GM23338 (cell line): ENCODE measurements around the gene SCCPDH. TPM values are rescaled to one million over a fixed set of nuclear protein-coding genes. Genes with fewer than 3 reads are reported as not detected.

Experiments
- ATAC-seq: fragments of 200-7000 bp; cut with Tn5 transposase; 3 replicates; pipeline ENCODE4 v1.9.1; 2020
- DNase-seq: peaks from one replicate; pipeline ENCODE4 v3.0.0-alpha.2; 2015; ENCODE audit warnings: low spot score
- H2AFZ ChIP-seq: fragments of 200-600 bp; sonication (generic); 2 replicates; pipeline ENCODE4 v1.8.0; 2016; ENCODE audit warnings: antibody characterized with exemption, mild to moderate bottlenecking, moderate library complexity
- H3F3A ChIP-seq: fragments of 200-600 bp; sonication (generic); replicated peaks from 2 replicates; pipeline ENCODE4 v1.8.0; 2017; ENCODE audit warnings: antibody characterized with exemption, mixed run types, low read depth
- H3K27ac ChIP-seq: fragments of 200-600 bp; sonication (generic); 2 replicates; pipeline ENCODE4 v1.6.1; 2016; ENCODE audit warnings: low read depth
- H3K27me3 ChIP-seq: fragments of 200-600 bp; sonication (generic); 2 replicates; pipeline ENCODE4 v1.8.0; 2016; ENCODE audit warnings: mild to moderate bottlenecking, mixed run types, moderate library complexity; ENCODE audit not compliant: insufficient read depth
- H3K36me3 ChIP-seq: fragments of 200-600 bp; sonication (generic); 2 replicates; pipeline ENCODE4 v1.8.0; 2016; ENCODE audit warnings: mild to moderate bottlenecking; ENCODE audit not compliant: insufficient read depth
- H3K4me1 ChIP-seq: fragments of 200-600 bp; sonication (generic); 2 replicates; pipeline ENCODE4 v1.8.0; 2016; ENCODE audit warnings: mild to moderate bottlenecking, moderate library complexity; ENCODE audit not compliant: insufficient read depth
- H3K4me2 ChIP-seq: fragments of 200-600 bp; sonication (generic); 2 replicates; pipeline ENCODE4 v1.7.1; 2017; ENCODE audit warnings: mixed run types
- H3K4me3 ChIP-seq: fragments of 200-600 bp; sonication (generic); 2 replicates; pipeline ENCODE4 v1.6.1; 2016; ENCODE audit warnings: mixed run types
- H3K79me2 ChIP-seq: fragments of 200-600 bp; sonication (generic); replicated peaks from 2 replicates; pipeline ENCODE4 v1.8.0; 2017; ENCODE audit warnings: mild to moderate bottlenecking; ENCODE audit not compliant: insufficient read depth
- H3K9me2 ChIP-seq: fragments of 200-600 bp; sonication (generic); 2 replicates; pipeline ENCODE4 v1.8.0; 2017; ENCODE audit not compliant: insufficient read depth
- H4K20me1 ChIP-seq: fragments of 200-600 bp; sonication (generic); replicated peaks from 2 replicates; pipeline ENCODE4 v1.8.0; 2017; ENCODE audit warnings: mild to moderate bottlenecking; ENCODE audit not compliant: insufficient read depth
- H3K27ac Mint-ChIP-seq: 2 replicates; pipeline ENCODE4 v1.8.0; 2020; ENCODE audit warnings: inconsistent platforms, mild to moderate bottlenecking, moderate library complexity, mixed read lengths
- H3K27me3 Mint-ChIP-seq: 3 replicates; pipeline ENCODE4 v1.8.0; 2022; ENCODE audit warnings: low read depth, mild to moderate bottlenecking, moderate library complexity, mixed read lengths, inconsistent platforms; ENCODE audit not compliant: insufficient read depth, poor library complexity
- H3K36me3 Mint-ChIP-seq: 3 replicates; pipeline ENCODE4 v1.8.0; 2021; ENCODE audit warnings: low read depth, mild to moderate bottlenecking, inconsistent platforms, moderate library complexity, mixed read lengths
- H3K4me1 Mint-ChIP-seq: 3 replicates; pipeline ENCODE4 v1.8.0; 2020; ENCODE audit warnings: mild to moderate bottlenecking, inconsistent platforms, mixed read lengths
- H3K4me3 Mint-ChIP-seq: 3 replicates; pipeline ENCODE4 v1.8.0; 2021; ENCODE audit warnings: moderate library complexity, mild to moderate bottlenecking, inconsistent platforms, mixed read lengths
- H3K9me3 Mint-ChIP-seq: 3 replicates; pipeline ENCODE4 v1.8.0; 2020; ENCODE audit warnings: moderate library complexity, mild to moderate bottlenecking, inconsistent platforms, mixed read lengths
- CREB1 ChIP-seq: fragments of 250-450 bp; sonication (Bioruptor Pico); IDR thresholded peaks from 2 replicates; pipeline ENCODE4 v1.5.0; 2020; ENCODE audit warnings: low read depth, mild to moderate bottlenecking, moderate library complexity
- EZH2 ChIP-seq: fragments of 200-600 bp; sonication (generic); IDR thresholded peaks from one replicate; pipeline ENCODE4 v1.8.0; 2017; ENCODE audit warnings: antibody characterized with exemption, mild to moderate bottlenecking, low read depth; ENCODE audit not compliant: unreplicated experiment
- EZH2phosphoT487 ChIP-seq: fragments of 200-600 bp; sonication (generic); IDR thresholded peaks from one replicate; pipeline ENCODE4 v1.8.1; 2018; ENCODE audit warnings: antibody characterized with exemption; ENCODE audit not compliant: unreplicated experiment
- JUNB ChIP-seq: IDR thresholded peaks from one replicate; pipeline ENCODE4 v1.6.1; 2016; ENCODE audit warnings: antibody characterized with exemption; ENCODE audit not compliant: unreplicated experiment
- NANOG ChIP-seq: IDR thresholded peaks from 2 replicates; pipeline ENCODE4 v1.6.1; 2016; ENCODE audit warnings: antibody characterized with exemption, borderline replicate concordance
- POLR2AphosphoS5 ChIP-seq: IDR thresholded peaks from 2 replicates; pipeline ENCODE4 v1.6.1; 2016; ENCODE audit warnings: antibody characterized with exemption, low read depth
- STAT1 ChIP-seq: IDR thresholded peaks from one replicate; pipeline ENCODE4 v1.6.1; 2016; ENCODE audit warnings: antibody characterized with exemption; ENCODE audit not compliant: unreplicated experiment
- ZNF114 ChIP-seq: fragments of 250-450 bp; sonication (Bioruptor Pico); IDR thresholded peaks from 2 replicates; pipeline ENCODE4 v1.5.0; 2020; ENCODE audit warnings: mild to moderate bottlenecking, moderate library complexity
- polyA plus RNA-seq: library from polyadenylated mRNA; unstranded; fragments of >200 nt; fragmentation: Nextera tagmentation; extraction: Ambion mirVana; gene quantifications from 2 replicates; pipeline ENCODE4 v1.2.1, GENCODE V29; 2016
- total RNA-seq: library from RNA; depleted of rRNA; stranded (reverse); fragments of >200 nt; shearing (Covaris generic); gene quantifications from 2 replicates; pipeline ENCODE4 v1.2.3, GENCODE V29; 2014
- TF ChIP-seq, protein P1 (sequence below), 2 experiments: fragments of 200-600 bp in 1 of 2; sonication (generic) in 1 of 2; conservative IDR thresholded peaks; 2 replicates each; pipeline versions ENCODE4 v1.5.1 to v1.6.1; 2016 to 2017; ENCODE audit warnings: antibody characterized with exemption in 2 of 2, low read depth in 2 of 2, mild to moderate bottlenecking in 2 of 2, moderate library complexity in 1 of 2
- TF ChIP-seq, protein P2 (sequence below): fragments of 250-450 bp; sonication (Bioruptor Pico); IDR thresholded peaks from 2 replicates; pipeline ENCODE4 v1.5.0; 2020; ENCODE audit warnings: mild to moderate bottlenecking, moderate library complexity
- TF ChIP-seq, protein P3 (sequence below): IDR thresholded peaks from 2 replicates; pipeline ENCODE4 v1.6.1; 2016; ENCODE audit warnings: antibody characterized with exemption
- TF ChIP-seq, protein P4 (sequence below): IDR thresholded peaks from one replicate; pipeline ENCODE4 v1.6.1; 2018; ENCODE audit warnings: antibody characterized with exemption; ENCODE audit not compliant: unreplicated experiment

The SCCPDH gene
- total and polyA plus RNA-seq, 2 experiments from 2014 or later: 14.4 to 18.8 TPM

DNA sequence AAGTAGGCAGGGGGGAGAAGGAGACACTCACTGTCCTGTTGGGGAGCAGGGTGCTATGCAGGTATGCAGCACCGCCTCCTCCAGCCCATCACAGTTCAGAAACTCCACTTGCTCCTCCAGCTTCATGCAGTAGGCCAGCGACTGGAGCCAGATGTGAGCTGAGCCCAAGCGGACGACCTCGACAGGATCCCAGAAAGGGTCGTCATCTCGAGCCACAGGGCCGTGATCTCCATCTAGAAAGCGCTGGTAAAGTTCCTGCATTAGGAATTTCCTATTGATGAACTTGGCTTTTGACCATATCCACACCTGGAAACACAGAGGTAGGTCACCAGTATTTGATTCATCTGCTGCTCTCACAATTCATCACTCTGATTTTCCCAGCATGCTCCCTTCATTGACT is 56.1 kb downstream of the SCCPDH start:
- Histone ChIP-seq H3K36me3 (no peaks in the 10 kb centered on the region), H3K79me2 (no peaks in the 10 kb centered on the region), H3F3A (no peaks in the 10 kb centered on the region), H2AFZ (no peak overlapping the region), H3K4me1 (no peaks in the 10 kb centered on the region), H3K4me3 (no peak overlapping the region), H4K20me1 (no peaks in the 10 kb centered on the region), H3K4me2 (no peak overlapping the region), H3K9me2 (no peaks in the 10 kb centered on the region), H3K27me3 (no peaks in the 10 kb centered on the region), H3K27ac (no peak overlapping the region)
- peaks cover 4% of the 10 kb centered on the region for H3K27me3 Mint-ChIP-seq
- DNase-seq (no peak), ATAC-seq (no peak)
- peaks cover 14% of the 10 kb centered on the region; the same call in 2 of the 3 replicates for H3K36me3 Mint-ChIP-seq
- no peak overlapping the region for H3K4me3 Mint-ChIP-seq
- peaks cover 5% of the 10 kb centered on the region; the same call in 2 of the 3 replicates for H3K4me1 Mint-ChIP-seq
- TF ChIP-seq, protein P1, sequence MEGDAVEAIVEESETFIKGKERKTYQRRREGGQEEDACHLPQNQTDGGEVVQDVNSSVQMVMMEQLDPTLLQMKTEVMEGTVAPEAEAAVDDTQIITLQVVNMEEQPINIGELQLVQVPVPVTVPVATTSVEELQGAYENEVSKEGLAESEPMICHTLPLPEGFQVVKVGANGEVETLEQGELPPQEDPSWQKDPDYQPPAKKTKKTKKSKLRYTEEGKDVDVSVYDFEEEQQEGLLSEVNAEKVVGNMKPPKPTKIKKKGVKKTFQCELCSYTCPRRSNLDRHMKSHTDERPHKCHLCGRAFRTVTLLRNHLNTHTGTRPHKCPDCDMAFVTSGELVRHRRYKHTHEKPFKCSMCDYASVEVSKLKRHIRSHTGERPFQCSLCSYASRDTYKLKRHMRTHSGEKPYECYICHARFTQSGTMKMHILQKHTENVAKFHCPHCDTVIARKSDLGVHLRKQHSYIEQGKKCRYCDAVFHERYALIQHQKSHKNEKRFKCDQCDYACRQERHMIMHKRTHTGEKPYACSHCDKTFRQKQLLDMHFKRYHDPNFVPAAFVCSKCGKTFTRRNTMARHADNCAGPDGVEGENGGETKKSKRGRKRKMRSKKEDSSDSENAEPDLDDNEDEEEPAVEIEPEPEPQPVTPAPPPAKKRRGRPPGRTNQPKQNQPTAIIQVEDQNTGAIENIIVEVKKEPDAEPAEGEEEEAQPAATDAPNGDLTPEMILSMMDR (conservative IDR thresholded peaks at IDR 0.05; ENCODE audit: low read depth in 2 of 2): no peak
- TF ChIP-seq, protein P2, sequence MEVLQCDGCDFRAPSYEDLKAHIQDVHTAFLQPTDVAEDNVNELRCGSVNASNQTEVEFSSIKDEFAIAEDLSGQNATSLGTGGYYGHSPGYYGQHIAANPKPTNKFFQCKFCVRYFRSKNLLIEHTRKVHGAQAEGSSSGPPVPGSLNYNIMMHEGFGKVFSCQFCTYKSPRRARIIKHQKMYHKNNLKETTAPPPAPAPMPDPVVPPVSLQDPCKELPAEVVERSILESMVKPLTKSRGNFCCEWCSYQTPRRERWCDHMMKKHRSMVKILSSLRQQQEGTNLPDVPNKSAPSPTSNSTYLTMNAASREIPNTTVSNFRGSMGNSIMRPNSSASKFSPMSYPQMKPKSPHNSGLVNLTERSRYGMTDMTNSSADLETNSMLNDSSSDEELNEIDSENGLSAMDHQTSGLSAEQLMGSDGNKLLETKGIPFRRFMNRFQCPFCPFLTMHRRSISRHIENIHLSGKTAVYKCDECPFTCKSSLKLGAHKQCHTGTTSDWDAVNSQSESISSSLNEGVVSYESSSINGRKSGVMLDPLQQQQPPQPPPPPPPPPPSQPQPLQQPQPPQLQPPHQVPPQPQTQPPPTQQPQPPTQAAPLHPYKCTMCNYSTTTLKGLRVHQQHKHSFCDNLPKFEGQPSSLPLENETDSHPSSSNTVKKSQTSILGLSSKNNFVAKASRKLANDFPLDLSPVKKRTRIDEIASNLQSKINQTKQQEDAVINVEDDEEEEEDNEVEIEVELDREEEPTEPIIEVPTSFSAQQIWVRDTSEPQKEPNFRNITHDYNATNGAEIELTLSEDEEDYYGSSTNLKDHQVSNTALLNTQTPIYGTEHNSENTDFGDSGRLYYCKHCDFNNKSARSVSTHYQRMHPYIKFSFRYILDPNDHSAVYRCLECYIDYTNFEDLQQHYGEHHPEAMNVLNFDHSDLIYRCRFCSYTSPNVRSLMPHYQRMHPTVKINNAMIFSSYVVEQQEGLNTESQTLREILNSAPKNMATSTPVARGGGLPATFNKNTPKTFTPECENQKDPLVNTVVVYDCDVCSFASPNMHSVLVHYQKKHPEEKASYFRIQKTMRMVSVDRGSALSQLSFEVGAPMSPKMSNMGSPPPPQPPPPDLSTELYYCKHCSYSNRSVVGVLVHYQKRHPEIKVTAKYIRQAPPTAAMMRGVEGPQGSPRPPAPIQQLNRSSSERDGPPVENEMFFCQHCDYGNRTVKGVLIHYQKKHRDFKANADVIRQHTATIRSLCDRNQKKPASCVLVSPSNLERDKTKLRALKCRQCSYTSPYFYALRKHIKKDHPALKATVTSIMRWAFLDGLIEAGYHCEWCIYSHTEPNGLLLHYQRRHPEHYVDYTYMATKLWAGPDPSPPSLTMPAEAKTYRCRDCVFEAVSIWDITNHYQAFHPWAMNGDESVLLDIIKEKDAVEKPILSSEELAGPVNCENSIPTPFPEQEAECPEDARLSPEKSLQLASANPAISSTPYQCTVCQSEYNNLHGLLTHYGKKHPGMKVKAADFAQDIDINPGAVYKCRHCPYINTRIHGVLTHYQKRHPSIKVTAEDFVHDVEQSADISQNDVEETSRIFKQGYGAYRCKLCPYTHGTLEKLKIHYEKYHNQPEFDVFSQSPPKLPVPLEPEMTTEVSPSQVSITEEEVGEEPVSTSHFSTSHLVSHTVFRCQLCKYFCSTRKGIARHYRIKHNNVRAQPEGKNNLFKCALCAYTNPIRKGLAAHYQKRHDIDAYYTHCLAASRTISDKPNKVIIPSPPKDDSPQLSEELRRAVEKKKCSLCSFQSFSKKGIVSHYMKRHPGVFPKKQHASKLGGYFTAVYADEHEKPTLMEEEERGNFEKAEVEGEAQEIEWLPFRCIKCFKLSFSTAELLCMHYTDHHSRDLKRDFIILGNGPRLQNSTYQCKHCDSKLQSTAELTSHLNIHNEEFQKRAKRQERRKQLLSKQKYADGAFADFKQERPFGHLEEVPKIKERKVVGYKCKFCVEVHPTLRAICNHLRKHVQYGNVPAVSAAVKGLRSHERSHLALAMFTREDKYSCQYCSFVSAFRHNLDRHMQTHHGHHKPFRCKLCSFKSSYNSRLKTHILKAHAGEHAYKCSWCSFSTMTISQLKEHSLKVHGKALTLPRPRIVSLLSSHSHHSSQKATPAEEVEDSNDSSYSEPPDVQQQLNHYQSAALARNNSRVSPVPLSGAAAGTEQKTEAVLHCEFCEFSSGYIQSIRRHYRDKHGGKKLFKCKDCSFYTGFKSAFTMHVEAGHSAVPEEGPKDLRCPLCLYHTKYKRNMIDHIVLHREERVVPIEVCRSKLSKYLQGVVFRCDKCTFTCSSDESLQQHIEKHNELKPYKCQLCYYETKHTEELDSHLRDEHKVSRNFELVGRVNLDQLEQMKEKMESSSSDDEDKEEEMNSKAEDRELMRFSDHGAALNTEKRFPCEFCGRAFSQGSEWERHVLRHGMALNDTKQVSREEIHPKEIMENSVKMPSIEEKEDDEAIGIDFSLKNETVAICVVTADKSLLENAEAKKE (CRISPR knock-in tag): no peak
- no peak for TF ChIP-seq STAT1
- TF ChIP-seq JUNB: no peak
- TF ChIP-seq POLR2AphosphoS5: no peak
- TF ChIP-seq NANOG: no peak
- TF ChIP-seq EZH2: no peak
- TF ChIP-seq, protein P3, sequence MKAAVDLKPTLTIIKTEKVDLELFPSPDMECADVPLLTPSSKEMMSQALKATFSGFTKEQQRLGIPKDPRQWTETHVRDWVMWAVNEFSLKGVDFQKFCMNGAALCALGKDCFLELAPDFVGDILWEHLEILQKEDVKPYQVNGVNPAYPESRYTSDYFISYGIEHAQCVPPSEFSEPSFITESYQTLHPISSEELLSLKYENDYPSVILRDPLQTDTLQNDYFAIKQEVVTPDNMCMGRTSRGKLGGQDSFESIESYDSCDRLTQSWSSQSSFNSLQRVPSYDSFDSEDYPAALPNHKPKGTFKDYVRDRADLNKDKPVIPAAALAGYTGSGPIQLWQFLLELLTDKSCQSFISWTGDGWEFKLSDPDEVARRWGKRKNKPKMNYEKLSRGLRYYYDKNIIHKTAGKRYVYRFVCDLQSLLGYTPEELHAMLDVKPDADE: no peak
- no peak for TF ChIP-seq CREB1 (CRISPR knock-in tag)
- TF ChIP-seq ZNF114 (CRISPR knock-in tag): no peak
- TF ChIP-seq EZH2phosphoT487: no peak
- TF ChIP-seq, protein P4, sequence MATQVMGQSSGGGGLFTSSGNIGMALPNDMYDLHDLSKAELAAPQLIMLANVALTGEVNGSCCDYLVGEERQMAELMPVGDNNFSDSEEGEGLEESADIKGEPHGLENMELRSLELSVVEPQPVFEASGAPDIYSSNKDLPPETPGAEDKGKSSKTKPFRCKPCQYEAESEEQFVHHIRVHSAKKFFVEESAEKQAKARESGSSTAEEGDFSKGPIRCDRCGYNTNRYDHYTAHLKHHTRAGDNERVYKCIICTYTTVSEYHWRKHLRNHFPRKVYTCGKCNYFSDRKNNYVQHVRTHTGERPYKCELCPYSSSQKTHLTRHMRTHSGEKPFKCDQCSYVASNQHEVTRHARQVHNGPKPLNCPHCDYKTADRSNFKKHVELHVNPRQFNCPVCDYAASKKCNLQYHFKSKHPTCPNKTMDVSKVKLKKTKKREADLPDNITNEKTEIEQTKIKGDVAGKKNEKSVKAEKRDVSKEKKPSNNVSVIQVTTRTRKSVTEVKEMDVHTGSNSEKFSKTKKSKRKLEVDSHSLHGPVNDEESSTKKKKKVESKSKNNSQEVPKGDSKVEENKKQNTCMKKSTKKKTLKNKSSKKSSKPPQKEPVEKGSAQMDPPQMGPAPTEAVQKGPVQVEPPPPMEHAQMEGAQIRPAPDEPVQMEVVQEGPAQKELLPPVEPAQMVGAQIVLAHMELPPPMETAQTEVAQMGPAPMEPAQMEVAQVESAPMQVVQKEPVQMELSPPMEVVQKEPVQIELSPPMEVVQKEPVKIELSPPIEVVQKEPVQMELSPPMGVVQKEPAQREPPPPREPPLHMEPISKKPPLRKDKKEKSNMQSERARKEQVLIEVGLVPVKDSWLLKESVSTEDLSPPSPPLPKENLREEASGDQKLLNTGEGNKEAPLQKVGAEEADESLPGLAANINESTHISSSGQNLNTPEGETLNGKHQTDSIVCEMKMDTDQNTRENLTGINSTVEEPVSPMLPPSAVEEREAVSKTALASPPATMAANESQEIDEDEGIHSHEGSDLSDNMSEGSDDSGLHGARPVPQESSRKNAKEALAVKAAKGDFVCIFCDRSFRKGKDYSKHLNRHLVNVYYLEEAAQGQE: no peak
- H3K9me3 Mint-ChIP-seq: peaks cover 6% of the 10 kb centered on the region
- H3K27ac Mint-ChIP-seq: no peak overlapping the region
